AG04449 (cell line): ENCODE data around the gene FGF21.

Experiments used
- CTCF ChIA-PET: fragments of 350-600 bp; formaldehyde crosslinking; extraction: SDS; loops from one replicate; lab custom pipeline; 2021; ENCODE audit warnings: antibody characterized with exemption; lab: Yijun Ruan, JAX
- POLR2A ChIA-PET: fragments of 400-600, 350-600 bp; formaldehyde crosslinking; extraction: SDS; loops from one replicate; lab custom pipeline; 2020; ENCODE audit warnings: antibody characterized with exemption, inconsistent platforms; lab: Yijun Ruan, JAX
- DNase-seq: peaks from one replicate; pipeline ENCODE4 v3.0.0-alpha.2; 2010; ENCODE audit warnings: low read depth, low spot score
- H3K4me3 ChIP-seq: 2 replicates; pipeline ENCODE4 v1.5.1; 2011; ENCODE audit warnings: low read depth, mild to moderate bottlenecking, control low read depth, low read length
- CTCF ChIP-seq: IDR thresholded peaks from one replicate; pipeline ENCODE4 v1.5.1; 2011; ENCODE audit warnings: mild to moderate bottlenecking, moderate library complexity, low read length, control low read depth, inconsistent platforms; ENCODE audit not compliant: insufficient read depth; ENCODE audit errors: missing control alignments

FGF21 gene

GRCh38 chr19:48806818-48807589, 51.7 kb downstream of the FGF21 start:
- no peak overlapping the region for H3K4me3 ChIP-seq
- DNase-seq = no peak
- ChIA-PET POLR2A (interaction anchor here (0.5 to 0.9 kb wide), 3 partner anchors 11 to 186 kb away, joined by 3 read pairs; partner anchors contain the start of genes GYS1 and PPP1R15A), CTCF (interaction anchor here (0.9 to 11.5 kb wide), 7 partner anchors 11 to 165 kb away, joined by 3 to 84 read pairs (median 6); partner anchors contain the start of gene HSD17B14)
- no peak for TF ChIP-seq CTCF

GRCh38 chr19:48807590-48808308, 52.4 kb downstream of the FGF21 start:
- no peak overlapping the region for H3K4me3 ChIP-seq
- DNase-seq = no peak
- no peak for TF ChIP-seq CTCF
- POLR2A ChIA-PET = interaction anchor here (0.8 kb wide), 1 partner anchor 155 kb away, joined by 3 read pairs; no protein-coding TSS in a partner anchor
- CTCF ChIA-PET = interaction anchor here (1.2 to 11.5 kb wide), 7 partner anchors 12 to 164 kb away, joined by 3 to 84 read pairs (median 6); partner anchors contain the start of gene HSD17B14
